HG02973 (cell line): Measurements from ENCODE around the gene TOM1.
"Not testable (repeated sequence)": the region's sequence is repeated elsewhere in the genome, so short reads cannot be mapped to it uniquely, and the experiment has no call there.

ENCODE experiments used
- ATAC-seq: cut with Tn5 transposase; IDR thresholded peaks from one replicate; pipeline ENCODE4 v1.9.1; 2021; ENCODE audit warnings: moderate library complexity; ENCODE audit not compliant: unreplicated experiment

The TOM1 gene

GRCh38 chr22:35392357-35392756 lies 92.7 kb downstream of the TOM1 start:
- ATAC-seq, result no peak

- no peak for ATAC-seq
These were observed 93.7 kb downstream of the TOM1 start for GRCh38 chr22:35393116-35394010.

- ATAC-seq, result no peak
These were observed 94.3 kb downstream of the TOM1 start for GRCh38 chr22:35394011-35394312.

GRCh38 chr22:35394810-35395563 lies 95.3 kb downstream of the TOM1 start:
- ATAC-seq, result no peak

GRCh38 chr22:35396622-35397021 lies 96.9 kb downstream of the TOM1 start:
- not testable (repeated sequence) for ATAC-seq

GRCh38 chr22:35397095-35397904 lies 97.6 kb downstream of the TOM1 start:
- ATAC-seq, result no peak
